GM21515 (cell line): ENCODE data around the gene C1orf52.

ENCODE experiments used
- ATAC-seq: cut with Tn5 transposase; IDR thresholded peaks from one replicate; pipeline ENCODE4 v1.9.1; 2021; ENCODE audit not compliant: unreplicated experiment

Gene C1orf52

GRCh38 chr1:85237613-85238012 is 21.8 kb downstream of the C1orf52 start:
- ATAC-seq, result no peak

- ATAC-seq, result no peak
Observed at GRCh38 chr1:85230305-85230977, 29.0 kb downstream of the C1orf52 start.

DNA sequence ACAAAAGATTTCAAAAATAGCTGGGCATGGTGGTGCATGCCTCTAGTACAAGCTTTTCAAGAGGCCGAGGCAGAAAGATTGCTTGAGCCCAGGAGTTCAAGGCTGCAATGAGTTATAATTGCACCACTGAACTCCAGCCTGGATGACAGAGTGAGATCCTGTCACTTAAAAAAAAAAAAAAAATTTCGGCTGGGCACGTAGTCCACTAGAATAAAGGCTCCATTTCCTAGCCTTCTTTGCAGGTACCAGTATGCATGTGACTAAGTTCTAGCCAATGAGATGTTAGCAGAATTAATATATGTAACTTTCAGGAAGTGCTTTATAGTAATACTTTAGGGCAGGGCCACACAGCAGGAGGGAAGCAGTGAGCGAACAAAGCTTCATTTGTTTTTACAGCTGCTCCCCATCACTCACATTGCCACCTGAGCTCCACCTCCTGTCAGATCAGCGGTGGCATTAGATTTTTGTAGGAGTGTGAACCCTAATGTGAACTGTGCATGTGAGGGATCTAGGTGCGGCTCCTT is 29.8 kb downstream of the C1orf52 start:
- ATAC-seq, result no peak

DNA sequence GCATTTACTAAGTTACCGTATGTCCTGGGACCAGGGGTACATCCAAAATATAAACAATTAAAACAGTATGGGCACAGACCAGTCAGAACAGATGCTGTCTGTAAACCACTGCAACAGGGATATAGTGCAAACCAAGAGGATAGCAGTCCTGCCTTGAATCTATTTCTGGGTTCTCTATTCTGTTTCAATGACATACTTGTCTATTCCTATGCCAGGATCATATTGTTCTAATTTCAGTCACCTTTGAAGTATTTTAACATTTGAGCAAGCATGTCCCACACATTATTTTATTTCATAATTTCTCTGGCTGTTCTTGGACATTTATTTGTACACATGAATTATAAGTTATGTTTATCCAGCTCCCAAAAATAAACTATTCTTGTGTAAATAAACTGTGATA is 30.5 kb downstream of the C1orf52 start:
- no peak for ATAC-seq

- ATAC-seq, result no peak
Observed at GRCh38 chr1:85225624-85226380, 33.7 kb downstream of the C1orf52 start.

DNA sequence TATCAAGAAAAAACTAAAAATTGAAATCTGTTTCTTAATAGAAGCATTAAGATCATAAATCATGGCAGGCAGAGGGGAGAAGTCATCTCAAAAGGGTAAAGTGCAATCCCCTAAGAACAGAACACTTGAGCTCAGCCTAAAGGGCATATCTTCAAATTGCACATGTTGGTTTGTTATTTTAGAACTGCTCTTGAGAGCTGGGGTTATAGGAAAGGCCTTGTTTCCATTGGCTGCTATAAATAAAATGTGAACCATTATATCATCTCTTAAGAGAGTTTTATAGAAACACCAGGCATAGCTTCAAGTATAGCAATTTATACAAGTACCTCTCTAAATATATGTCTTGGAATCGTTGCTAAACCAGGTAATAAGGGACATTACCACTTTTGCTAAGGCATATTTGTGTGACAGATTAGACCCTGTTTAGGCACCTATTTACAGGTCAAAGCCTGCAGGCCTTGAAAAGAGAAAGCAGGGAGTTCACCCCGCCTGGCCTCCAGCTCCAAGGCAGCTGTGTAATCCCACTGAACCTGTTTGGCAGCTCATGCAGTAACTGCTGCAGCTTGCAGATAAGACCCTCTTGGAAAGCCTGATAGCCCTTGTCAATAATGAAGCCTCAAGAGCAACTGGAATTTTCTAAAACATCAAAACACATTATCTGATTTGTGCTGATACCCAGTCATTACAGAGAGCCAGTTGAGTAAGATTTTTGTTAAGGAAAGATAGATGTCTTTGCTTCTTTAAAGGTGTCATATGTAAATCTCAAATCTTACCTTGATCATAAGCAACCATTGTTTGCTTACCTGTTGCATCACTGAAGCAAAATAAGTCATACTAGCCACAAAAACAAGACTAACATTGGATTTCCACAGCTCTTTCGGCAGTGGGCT is 34.5 kb downstream of the C1orf52 start:
- no peak for ATAC-seq

DNA sequence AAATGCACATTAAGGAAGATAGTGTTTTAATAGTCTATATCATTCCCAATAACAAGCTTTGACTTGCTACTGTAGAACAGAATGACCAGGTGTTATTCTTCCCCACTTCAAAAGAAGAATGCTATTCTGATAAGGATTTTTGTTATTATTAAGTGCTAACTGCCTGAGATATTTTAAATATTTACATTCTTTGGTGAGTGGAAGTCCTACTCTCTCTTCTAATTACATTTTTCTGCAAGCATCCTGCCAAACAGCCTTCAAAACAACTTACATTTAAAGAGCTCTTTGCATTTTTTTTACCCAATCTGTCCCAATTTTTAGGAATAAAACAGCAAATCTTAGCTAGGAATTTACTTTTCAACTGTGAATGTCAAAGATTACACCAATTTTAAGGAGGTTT is 35.2 kb downstream of the C1orf52 start:
- no peak for ATAC-seq

DNA sequence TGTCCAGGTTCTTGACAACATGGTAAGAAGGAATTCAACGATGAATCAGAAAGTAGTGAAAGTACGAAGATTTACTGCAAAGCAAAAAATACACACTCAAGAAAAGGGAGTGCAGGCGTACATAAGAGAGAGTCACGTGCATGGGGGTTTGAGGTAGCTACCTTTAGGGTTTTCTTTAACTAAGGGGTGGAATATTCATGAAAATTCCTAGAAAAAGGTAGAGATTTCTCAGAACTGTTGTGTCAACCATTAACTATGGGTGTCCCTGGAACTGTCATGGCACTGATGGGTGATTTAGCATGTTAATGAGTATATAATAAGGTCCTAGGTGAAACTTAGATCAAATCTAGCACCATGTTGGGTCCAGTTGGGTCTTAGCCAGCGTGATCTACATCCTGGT is 36.1 kb downstream of the C1orf52 start:
- no peak for ATAC-seq

DNA sequence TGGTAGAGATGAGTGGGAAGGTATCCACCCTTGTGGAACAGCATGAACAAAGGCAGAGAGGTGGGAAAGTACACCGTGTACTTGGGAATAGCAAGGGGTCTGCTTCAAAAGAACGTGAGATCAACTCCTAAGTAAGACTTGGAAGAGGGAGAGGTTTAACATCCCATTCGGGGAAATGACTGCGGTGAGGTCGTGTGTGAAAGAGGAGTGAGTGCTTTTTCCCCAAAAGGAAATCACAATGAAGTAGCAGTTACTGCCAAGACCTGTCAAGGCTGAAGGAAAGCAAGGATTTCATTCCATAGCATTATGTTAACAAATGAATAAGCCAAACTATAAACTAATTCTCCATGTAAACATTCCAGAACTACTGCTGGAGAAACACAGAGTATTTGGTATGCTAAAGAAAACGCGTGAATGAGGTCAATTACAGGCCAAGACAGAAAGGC is 38.7 kb downstream of the C1orf52 start:
- ATAC-seq, result no peak

- no peak for ATAC-seq
Observed at GRCh38 chr1:85219853-85220610, 39.4 kb downstream of the C1orf52 start.

DNA sequence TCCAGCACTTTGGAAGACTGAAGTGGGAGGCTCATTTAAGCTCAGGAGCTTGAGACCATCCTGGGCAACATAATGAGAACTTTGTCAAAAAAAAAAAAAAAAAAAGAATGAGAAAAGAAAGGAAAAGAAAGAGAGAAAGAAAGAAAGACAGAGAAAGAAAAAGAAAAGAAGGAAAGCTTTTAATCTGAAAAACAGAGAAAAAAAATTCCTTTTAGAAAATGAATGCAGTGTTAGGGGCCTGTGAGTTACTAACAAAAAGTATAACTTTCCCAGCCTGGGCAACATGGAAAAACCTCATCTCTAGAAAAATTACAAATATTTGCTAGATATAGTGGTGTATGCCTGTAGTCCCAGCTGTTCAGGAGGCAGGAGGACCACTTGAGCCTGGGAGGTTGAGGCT is 42.8 kb downstream of the C1orf52 start:
- no peak for ATAC-seq

DNA sequence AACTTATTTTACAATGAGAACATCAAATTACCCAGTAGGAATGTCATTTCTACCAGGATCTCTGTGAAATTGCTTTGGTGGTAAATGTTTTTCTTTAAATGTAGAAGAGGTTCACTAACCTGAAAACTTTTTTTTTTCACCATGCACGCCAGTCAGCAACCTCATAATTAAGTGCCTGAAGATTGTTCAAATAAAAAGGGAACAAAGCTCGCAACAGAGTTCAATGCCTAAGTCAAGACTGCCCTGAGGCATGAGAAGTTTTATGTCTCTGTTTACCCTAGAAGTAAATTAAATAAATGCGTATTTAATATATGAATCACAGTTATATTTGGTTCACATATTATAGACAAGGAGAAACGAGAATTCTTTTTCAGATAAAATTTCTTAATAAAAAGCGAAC is 44.8 kb downstream of the C1orf52 start:
- ATAC-seq, result no peak

- no peak for ATAC-seq
Observed at GRCh38 chr1:85208488-85208887, 51.0 kb downstream of the C1orf52 start.

GRCh38 chr1:85203573-85204171 is 55.8 kb downstream of the C1orf52 start:
- no peak for ATAC-seq

DNA sequence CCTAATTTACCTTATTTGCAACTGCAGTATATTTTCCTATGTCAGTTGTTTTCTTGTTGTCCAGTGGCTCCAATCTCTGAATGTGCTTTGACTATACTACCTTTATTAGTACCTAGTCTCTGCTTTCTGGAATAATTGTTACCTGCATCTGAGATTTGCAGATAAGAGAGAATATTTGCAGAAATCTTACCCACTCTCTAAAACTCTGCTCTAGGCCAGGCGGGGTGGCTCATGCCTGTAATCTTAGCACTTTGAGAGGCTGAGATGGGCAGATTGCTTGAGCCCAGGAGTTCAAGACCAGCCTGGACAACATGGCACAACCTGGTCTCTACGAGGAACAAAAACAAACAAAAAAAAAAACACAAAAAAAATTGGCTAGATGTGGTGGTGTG is 56.6 kb downstream of the C1orf52 start:
- ATAC-seq, result no peak

DNA sequence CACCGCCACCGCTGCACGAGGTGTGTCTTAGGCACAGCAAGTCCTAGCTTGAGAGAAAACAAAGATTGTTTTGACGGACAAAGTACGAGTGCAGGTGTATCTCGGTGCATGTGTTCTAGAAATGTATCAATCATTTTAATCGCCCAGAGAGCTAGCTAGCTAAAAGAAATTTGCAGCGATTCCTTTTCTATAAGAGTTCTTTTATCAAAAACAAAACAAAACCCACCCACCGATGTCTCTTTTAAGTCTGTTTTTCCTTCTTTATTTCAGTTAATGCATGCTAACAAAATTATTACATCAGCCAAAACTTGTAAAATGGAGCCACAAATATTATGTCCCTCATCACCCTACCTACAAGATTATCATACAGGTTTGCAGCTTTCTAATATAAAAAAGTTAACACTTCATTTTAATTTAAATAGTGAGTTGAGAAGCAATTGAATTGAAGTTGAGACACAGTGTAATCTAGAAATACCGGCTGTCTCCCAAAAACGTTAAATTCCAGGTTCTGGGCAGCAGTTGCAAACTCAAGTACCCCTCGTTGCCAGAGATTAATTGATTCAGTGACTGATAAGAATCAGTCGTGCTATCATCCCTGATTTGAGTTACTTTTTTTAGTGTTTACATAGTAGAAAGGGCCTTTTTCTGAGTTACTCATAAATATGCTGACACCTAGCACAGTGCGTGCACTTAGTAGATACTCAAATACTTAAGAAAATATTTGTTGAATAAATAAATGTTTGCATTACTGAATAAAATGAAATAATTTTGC is 57.2 kb downstream of the C1orf52 start:
- no peak for ATAC-seq

DNA sequence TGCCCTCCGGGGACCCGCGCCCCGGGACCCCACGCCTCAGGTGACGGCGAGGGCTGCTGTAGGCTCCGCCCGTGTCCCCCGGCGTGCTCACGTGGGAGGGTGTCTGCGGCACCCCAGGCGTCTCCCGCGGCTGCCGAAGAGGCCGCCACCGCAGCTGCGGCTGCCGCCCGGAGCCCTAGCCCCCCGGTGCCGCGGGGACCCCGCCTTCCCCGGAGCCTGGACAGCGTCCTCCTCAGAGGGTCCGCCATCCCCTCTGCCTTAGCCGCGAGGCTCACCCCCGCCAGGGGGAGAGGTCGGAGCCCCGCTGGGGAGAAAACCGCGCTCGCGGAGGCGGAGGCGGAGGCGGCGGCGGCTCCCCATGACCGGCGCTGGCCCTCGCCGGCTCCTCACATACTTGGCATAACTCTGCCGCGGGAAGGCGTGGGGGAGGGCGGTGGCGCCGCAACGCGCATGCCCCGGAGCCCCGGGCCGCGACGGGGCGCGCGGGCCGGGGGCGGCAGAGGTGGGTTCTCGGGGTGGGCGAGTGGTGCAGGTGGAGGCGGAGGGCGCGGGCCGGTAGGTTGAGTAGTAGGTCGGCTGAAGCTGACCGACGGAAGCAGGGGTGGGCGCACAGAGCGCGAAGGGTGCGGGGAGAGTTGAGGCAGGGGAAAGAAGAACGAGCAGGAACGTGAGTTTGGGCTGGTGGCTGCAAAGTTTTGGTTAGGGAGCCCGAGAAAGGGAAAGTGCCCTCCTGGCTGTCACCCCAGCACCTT is 57.9 kb downstream of the C1orf52 start:
- peak; percentile 54 for ATAC-seq

DNA sequence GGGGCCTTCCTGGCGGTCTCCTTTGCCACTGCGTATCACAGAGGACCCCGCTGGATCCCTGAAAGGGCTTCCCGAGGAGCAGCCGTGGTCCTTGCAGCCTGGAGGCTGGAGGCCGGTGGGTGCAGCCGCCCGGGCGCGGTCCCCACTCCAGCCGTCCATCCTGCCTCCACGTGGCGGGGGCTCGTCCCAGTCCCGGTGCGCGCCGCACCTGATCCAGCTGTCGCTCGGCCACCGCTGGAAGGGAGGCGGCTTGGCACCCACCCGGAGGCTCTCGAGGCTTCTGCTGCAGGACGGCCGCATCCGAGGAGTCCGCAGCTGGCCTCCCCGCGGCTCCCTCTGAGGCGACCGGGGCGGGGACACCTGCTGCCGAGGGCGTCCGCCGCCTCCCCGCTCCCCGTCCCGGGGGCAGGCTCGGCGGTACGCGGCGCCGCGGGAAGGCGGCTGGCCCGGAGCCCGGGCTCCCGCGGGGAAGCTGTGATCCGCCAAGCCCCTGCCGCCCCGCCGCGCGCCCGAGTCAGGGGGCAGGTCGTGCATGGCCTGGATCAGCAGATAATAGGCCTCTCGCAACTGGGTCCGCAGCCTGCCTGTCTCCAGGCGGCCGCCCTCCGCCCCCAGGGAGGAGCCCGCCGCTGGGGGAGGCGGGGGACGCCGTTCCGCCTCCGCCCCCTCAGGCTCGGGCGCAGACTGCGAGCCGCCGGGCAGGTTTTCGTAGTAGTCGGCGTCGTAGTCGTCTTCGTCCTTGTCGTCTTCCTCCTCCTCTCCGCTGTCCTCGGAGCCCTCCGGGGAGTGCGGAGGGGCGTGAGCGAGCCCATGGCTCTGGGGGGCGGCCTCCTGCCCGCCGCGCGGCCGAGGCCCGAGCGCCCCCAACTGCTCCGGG is 58.8 kb downstream of the C1orf52 start, which contains the start of gene SYDE2:
SYDE2 (minus strand) TSS at position 554 of the 877 bp plus-strand sequence; CDS start at position 534, 20 bp downstream.
- ATAC-seq, result peak; percentile 81
